GM10266 (cell line): ENCODE data around the gene RBP2.

Experiments
- DNase-seq: peaks from one replicate; pipeline ENCODE4 v3.0.0; 2012; ENCODE audit errors: extremely low spot score
- CTCF ChIP-seq: IDR thresholded peaks from 2 replicates; pipeline ENCODE4 v1.5.1; 2012; ENCODE audit warnings: mild to moderate bottlenecking, low read depth; ENCODE audit not compliant: control insufficient read depth, insufficient read depth; ENCODE audit errors: missing control alignments

RBP2 gene

GRCh38 chr3:139519998-139520737, 43.9 kb upstream of the RBP2 start:
- TF ChIP-seq CTCF, result peak; percentile 23
- DNase-seq, result peak; percentile 24

- TF ChIP-seq CTCF, result no peak
These were observed 42.9 kb upstream of the RBP2 start for GRCh38 chr3:139518926-139519842.

GRCh38 chr3:139518306-139518705, 42.0 kb upstream of the RBP2 start:
- no peak for DNase-seq
- TF ChIP-seq CTCF, result no peak

More at GRCh38 chr3:139518926-139519842, 42.9 kb upstream of the RBP2 start:
- no peak for DNase-seq

GRCh38 chr3:139517321-139518065, 41.2 kb upstream of the RBP2 start:
- TF ChIP-seq CTCF, result no peak
- DNase-seq, result no peak

- no peak for TF ChIP-seq CTCF
- no peak for DNase-seq
These were observed 38.4 kb upstream of the RBP2 start for GRCh38 chr3:139514741-139515140.

- no peak for TF ChIP-seq CTCF
- no peak for DNase-seq
These were observed 33.3 kb upstream of the RBP2 start for GRCh38 chr3:139509631-139510030.
